HepG2 (cell line): ENCODE measurements around the gene MADD. TPM values are rescaled to one million over a fixed set of nuclear protein-coding genes. Genes with fewer than 3 reads are reported as not detected.

Experiments used
- ATAC-seq: fragments of 200-7000 bp; cut with Tn5 transposase; 3 replicates; pipeline ENCODE4 v1.9.1; 2020; ENCODE audit warnings: mild to moderate bottlenecking, moderate library complexity
- BruUV-seq: library from RNA; stranded (reverse); fragments of 400-500 nt; replicated peaks from 2 replicates; lab custom pipeline; 2021; lab: Mats Ljungman, UMichigan
- CTCF ChIA-PET: fragments of 300-600 bp; formaldehyde crosslinking; extraction: SDS; loops from one replicate; lab custom pipeline; 2021; ENCODE audit warnings: low total read pairs, inconsistent platforms, low intra/inter-chr PET ratio; lab: Yijun Ruan, JAX
- POLR2A ChIA-PET: fragments of 350-600 bp; sonication (Branson Sonifier 250); formaldehyde crosslinking; loops from one replicate; lab custom pipeline; 2020; ENCODE audit warnings: antibody characterized with exemption, inconsistent platforms; lab: Yijun Ruan, JAX
- DNase-seq: peaks from one replicate; pipeline ENCODE4 v3.0.0-alpha.2; 2015; ENCODE audit warnings: low spot score
- FAIRE-seq: peaks from 3 replicates; lab custom pipeline; 2011; peaks lifted over from hg19 to GRCh38; lab: Jason Lieb, UNC
- H2AFZ ChIP-seq: one replicate; pipeline ENCODE4 v1.6.1; 2011; ENCODE audit warnings: low read length, inconsistent platforms
- H3K27ac ChIP-seq: fragments of 300-600 bp; 3 replicates; pipeline ENCODE4 v1.8.0; 2011; ENCODE audit warnings: mixed run types, mild to moderate bottlenecking, mixed read lengths, low read length, inconsistent platforms; ENCODE audit not compliant: insufficient read depth; ENCODE audit errors: extremely low read length
- H3K27me3 ChIP-seq, 2 experiments: fragments of 200-600 bp in 1 of 2; 2 replicates in 1 of 2; 3 replicates in 1 of 2; pipeline versions ENCODE4 v1.6.0 to v1.8.0; 2011; ENCODE audit warnings: low read length in 2 of 2, mild to moderate bottlenecking in 2 of 2, moderate library complexity in 2 of 2, inconsistent platforms in 1 of 2; ENCODE audit not compliant: insufficient read depth in 2 of 2, control insufficient read depth in 1 of 2
- H3K36me3 ChIP-seq, 2 experiments: fragments of 200-600 bp in 1 of 2; replicated peaks in 1 of 2; 2 replicates in 1 of 2; 3 replicates in 1 of 2; pipeline versions ENCODE4 v1.5.1 to v1.8.0; 2011; ENCODE audit warnings: low read length in 2 of 2, inconsistent platforms in 1 of 2; ENCODE audit not compliant: insufficient read depth in 2 of 2, control insufficient read depth in 1 of 2
- H3K4me1 ChIP-seq: 2 replicates; pipeline ENCODE4 v1.5.1; 2012; ENCODE audit warnings: low read length, inconsistent platforms; ENCODE audit not compliant: insufficient read depth
- H3K4me2 ChIP-seq: 2 replicates; pipeline ENCODE4 v1.6.0; 2011; ENCODE audit warnings: low read depth, low read length, inconsistent platforms
- H3K4me3 ChIP-seq, 3 experiments: fragments of 200-600 bp in 1 of 3; sonication (generic), shearing (Covaris generic) in 1 of 3; replicated peaks in 1 of 3; 2 replicates each; pipeline ENCODE4 v1.5.1; 2011 to 2016; ENCODE audit warnings: low read length in 3 of 3, inconsistent platforms in 2 of 3, low read depth in 2 of 3, mild to moderate bottlenecking in 2 of 3, control low read depth in 1 of 3, mixed read lengths in 1 of 3; ENCODE audit not compliant: insufficient read depth in 1 of 3
- H3K79me2 ChIP-seq: one replicate; pipeline ENCODE4 v1.6.1; 2011; ENCODE audit warnings: low read length, inconsistent platforms; ENCODE audit not compliant: insufficient read depth
- H3K9ac ChIP-seq: 2 replicates; pipeline ENCODE4 v1.6.0; 2011; ENCODE audit warnings: mild to moderate bottlenecking, low read depth, low read length, inconsistent platforms; ENCODE audit not compliant: insufficient read depth
- H3K9me3 ChIP-seq: 2 replicates; pipeline ENCODE4 v1.5.1; 2012; ENCODE audit warnings: mild to moderate bottlenecking, low read length
- H4K20me1 ChIP-seq: 2 replicates; pipeline ENCODE4 v1.6.0; 2011; ENCODE audit warnings: inconsistent platforms, mild to moderate bottlenecking, low read length, moderate library complexity; ENCODE audit not compliant: insufficient read depth
- ATF4 ChIP-seq, 2 experiments: fragments of 450-650 bp in 1 of 2; sonication (generic) in 1 of 2; formaldehyde crosslinking; IDR thresholded peaks; 2 replicates each; pipeline versions ENCODE4 v1.5.0 to v1.8.0; 2020 to 2022; ENCODE audit warnings: mild to moderate bottlenecking in 1 of 2, missing genetic modification reagents in 1 of 2
- CENPT ChIP-seq: sonication (generic); formaldehyde crosslinking; IDR thresholded peaks from 2 replicates; pipeline ENCODE4 v1.8.0; 2022; ENCODE audit warnings: low read depth, mild to moderate bottlenecking, moderate library complexity, missing genetic modification reagents
- DDIT3 ChIP-seq: sonication (generic); formaldehyde crosslinking; IDR thresholded peaks from 2 replicates; pipeline ENCODE4 v1.4.0; 2020; ENCODE audit warnings: mild to moderate bottlenecking, missing genetic modification reagents
- HHEX ChIP-seq: IDR thresholded peaks from 2 replicates; pipeline ENCODE4 v1.6.1; 2016; ENCODE audit warnings: control low read depth
- KAT2B ChIP-seq: fragments of 150-350 bp; IDR thresholded peaks from 2 replicates; pipeline ENCODE4 v1.6.1; 2014; ENCODE audit warnings: low read depth, low read length, borderline replicate concordance
- NR1H2 ChIP-seq: sonication (generic); formaldehyde crosslinking; IDR thresholded peaks from 2 replicates; pipeline ENCODE4 v1.8.1; 2022; ENCODE audit warnings: low read depth, missing genetic modification reagents, borderline replicate concordance
- RARG ChIP-seq: sonication (generic); formaldehyde crosslinking; IDR thresholded peaks from 2 replicates; pipeline ENCODE4 v1.4.0; 2020; ENCODE audit warnings: low read depth, mild to moderate bottlenecking, missing genetic modification reagents
- TCF7 ChIP-seq: sonication (generic); IDR thresholded peaks from 2 replicates; pipeline ENCODE4 v1.6.1; 2016; ENCODE audit warnings: antibody characterized with exemption, low read depth
- USF2 ChIP-seq, 2 experiments: sonication (generic) in 1 of 2; formaldehyde crosslinking in 1 of 2; IDR thresholded peaks; 2 replicates each; pipeline versions ENCODE4 v1.5.1 to v1.6.1; 2011 to 2020; ENCODE audit warnings: borderline replicate concordance in 1 of 2, low read depth in 1 of 2, low read length in 1 of 2, mild to moderate bottlenecking in 1 of 2, missing genetic modification reagents in 1 of 2, moderate library complexity in 1 of 2
- ZBTB7A ChIP-seq: sonication (generic); formaldehyde crosslinking; IDR thresholded peaks from 2 replicates; pipeline ENCODE4 v1.8.0; 2022; ENCODE audit warnings: mild to moderate bottlenecking, missing genetic modification reagents
- ZNF891 ChIP-seq: sonication (generic); formaldehyde crosslinking; IDR thresholded peaks from 2 replicates; pipeline ENCODE4 v1.5.0; 2020; ENCODE audit warnings: mild to moderate bottlenecking, missing genetic modification reagents
- WGBS: methylation state at CpG from one replicate; pipeline ENCODE4 v1.1.6; 2017; ENCODE audit warnings: low lambda C conversion rate; 5-methylcytosine and 5-hydroxymethylcytosine counted together
- in situ Hi-C: cut with HindIII; loops from 2 replicates; pipeline ENCODE4 v1.10.0; 2017; ENCODE audit warnings: low pct_unique_long_range_greater_than_20kb; ENCODE audit not compliant: extremely low pct_ligation_motif_present
- intact Hi-C: fragments of 100-400 bp; cut with micrococcal nuclease; formaldehyde crosslinking; loops from one replicate; pipeline ENCODE4 v1.10.0; 2022; ENCODE audit not compliant: unreplicated experiment
- polyA plus RNA-seq, 8 experiments: library from polyadenylated mRNA; depleted of rRNA in 3 of 8; stranded (reverse) in 7 of 8; unstranded in 1 of 8; fragments of >200 nt; fragmentation: Illumina TruSeq in 4 of 8; extraction: Trizol in 4 of 8; gene quantifications; 2 replicates each; pipeline versions ENCODE4 v1.2.1 to v1.2.3, GENCODE V29; 2011 to 2016; ENCODE audit warnings: low read depth in 4 of 8, missing spikeins in 1 of 8, mixed read lengths in 1 of 8; ENCODE audit not compliant: insufficient read depth in 1 of 8
- total RNA-seq, 5 experiments: library from RNA; depleted of rRNA; stranded (reverse); fragments of >200 nt; fragmentation: Illumina TruSeq; extraction: Trizol; gene quantifications; 2 replicates each; pipeline ENCODE4 v1.2.3, GENCODE V29; 2016; ENCODE audit warnings: low read depth in 1 of 5
- TF ChIP-seq, protein P1 (sequence below): sonication (generic); formaldehyde crosslinking; IDR thresholded peaks from 2 replicates; pipeline ENCODE4 v1.5.1; 2020; ENCODE audit warnings: mild to moderate bottlenecking, missing genetic modification reagents
- TF ChIP-seq, protein P2 (sequence below): sonication (generic); formaldehyde crosslinking; IDR thresholded peaks from 2 replicates; pipeline ENCODE4 v1.5.0; 2020; ENCODE audit warnings: mild to moderate bottlenecking, missing genetic modification reagents
- TF ChIP-seq, protein P3 (sequence below): sonication (generic); formaldehyde crosslinking; IDR thresholded peaks from 2 replicates; pipeline ENCODE4 v1.4.0; 2020; ENCODE audit warnings: low read depth, mild to moderate bottlenecking, missing genetic modification reagents

The MADD gene
- total and polyA plus RNA-seq, 2 of the 13 experiments (the other 11 are each of a cell fraction or from before 2014, with no cell fraction given), result 18.0 to 29.2 TPM

DNA sequence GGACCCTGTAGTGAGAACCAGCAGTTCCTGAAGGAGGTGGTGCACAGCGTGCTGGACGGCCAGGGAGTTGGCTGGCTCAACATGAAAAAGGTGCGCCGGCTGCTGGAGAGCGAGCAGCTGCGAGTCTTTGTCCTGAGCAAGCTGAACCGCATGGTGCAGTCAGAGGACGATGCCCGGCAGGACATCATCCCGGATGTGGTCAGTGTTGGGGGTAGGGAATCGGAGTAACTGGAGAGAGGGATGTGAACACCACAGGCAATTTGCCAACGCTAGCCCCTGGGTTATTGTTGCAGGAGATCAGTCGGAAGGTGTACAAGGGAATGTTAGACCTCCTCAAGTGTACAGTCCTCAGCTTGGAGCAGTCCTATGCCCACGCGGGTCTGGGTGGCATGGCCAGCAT is 19.9 kb downstream of the MADD start:
- intact Hi-C loops, result no loop called here
- POLR2A ChIA-PET, result no interaction called here
- Histone ChIP-seq H3K9ac (no peak overlapping the region), H3K4me1 (no peaks in the 10 kb centered on the region), H2AFZ (no peak overlapping the region), H3K27ac (no peak overlapping the region), H4K20me1 (no peaks in the 10 kb centered on the region), H3K36me3 (peaks cover 39 to 76% of the 10 kb centered on the region in 2 experiments), H3K4me3 (no peak overlapping the region), H3K9me3 (no peaks in the 10 kb centered on the region), H3K27me3 (no peaks in the 10 kb centered on the region), H3K4me2 (no peak overlapping the region), H3K79me2 (no peaks in the 10 kb centered on the region)
- no TSS peak for BruUV-seq
- CTCF ChIA-PET, result no interaction called here
- in situ Hi-C loops, result no loop called here
- WGBS, result 98% methylated on average over 15 of the region's 15 CpGs
- FAIRE-seq (no peak), DNase-seq (no peak), ATAC-seq (no peak)
- TF ChIP-seq USF2 (IDR thresholded peaks at IDR 0.05; ENCODE audit: low read depth, low read length) (no peak), USF2 (CRISPR knock-in tag; IDR thresholded peaks at IDR 0.05; ENCODE audit: borderline replicate concordance) (no peak), CENPT (no peak), ZBTB7A (CRISPR knock-in tag) (no peak), ZNF891 (CRISPR knock-in tag) (no peak), RARG (CRISPR knock-in tag) (no peak), NR1H2 (no peak), ATF4 (CRISPR knock-in tag; IDR thresholded peaks at IDR 0.05) (no peak), TCF7 (no peak), HHEX (CRISPR knock-in tag) (no peak), DDIT3 (CRISPR knock-in tag) (no peak), KAT2B (no peak)
- TF ChIP-seq, protein P1, sequence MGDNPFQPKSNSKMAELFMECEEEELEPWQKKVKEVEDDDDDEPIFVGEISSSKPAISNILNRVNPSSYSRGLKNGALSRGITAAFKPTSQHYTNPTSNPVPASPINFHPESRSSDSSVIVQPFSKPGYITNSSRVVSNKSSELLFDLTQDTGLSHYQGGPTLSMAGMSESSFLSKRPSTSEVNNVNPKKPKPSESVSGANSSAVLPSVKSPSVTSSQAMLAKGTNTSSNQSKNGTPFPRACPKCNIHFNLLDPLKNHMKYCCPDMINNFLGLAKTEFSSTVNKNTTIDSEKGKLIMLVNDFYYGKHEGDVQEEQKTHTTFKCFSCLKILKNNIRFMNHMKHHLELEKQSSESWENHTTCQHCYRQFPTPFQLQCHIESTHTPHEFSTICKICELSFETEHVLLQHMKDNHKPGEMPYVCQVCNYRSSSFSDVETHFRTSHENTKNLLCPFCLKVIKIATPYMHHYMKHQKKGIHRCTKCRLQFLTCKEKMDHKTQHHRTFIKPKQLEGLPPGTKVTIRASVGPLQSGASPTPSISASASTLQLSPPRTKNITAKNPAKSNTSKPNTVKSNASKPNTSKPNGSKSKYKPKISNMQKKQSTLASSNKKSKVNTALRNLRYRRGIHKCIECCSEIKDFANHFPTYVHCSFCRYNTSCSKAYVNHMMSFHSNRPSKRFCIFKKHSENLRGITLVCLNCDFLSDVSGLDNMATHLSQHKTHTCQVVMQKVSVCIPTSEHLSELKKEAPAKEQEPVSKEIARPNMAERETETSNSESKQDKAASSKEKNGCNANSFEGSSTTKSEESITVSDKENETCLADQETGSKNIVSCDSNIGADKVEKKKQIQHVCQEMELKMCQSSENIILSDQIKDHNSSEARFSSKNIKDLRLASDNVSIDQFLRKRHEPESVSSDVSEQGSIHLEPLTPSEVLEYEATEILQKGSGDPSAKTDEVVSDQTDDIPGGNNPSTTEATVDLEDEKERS (CRISPR knock-in tag), result no peak
- TF ChIP-seq, protein P2, sequence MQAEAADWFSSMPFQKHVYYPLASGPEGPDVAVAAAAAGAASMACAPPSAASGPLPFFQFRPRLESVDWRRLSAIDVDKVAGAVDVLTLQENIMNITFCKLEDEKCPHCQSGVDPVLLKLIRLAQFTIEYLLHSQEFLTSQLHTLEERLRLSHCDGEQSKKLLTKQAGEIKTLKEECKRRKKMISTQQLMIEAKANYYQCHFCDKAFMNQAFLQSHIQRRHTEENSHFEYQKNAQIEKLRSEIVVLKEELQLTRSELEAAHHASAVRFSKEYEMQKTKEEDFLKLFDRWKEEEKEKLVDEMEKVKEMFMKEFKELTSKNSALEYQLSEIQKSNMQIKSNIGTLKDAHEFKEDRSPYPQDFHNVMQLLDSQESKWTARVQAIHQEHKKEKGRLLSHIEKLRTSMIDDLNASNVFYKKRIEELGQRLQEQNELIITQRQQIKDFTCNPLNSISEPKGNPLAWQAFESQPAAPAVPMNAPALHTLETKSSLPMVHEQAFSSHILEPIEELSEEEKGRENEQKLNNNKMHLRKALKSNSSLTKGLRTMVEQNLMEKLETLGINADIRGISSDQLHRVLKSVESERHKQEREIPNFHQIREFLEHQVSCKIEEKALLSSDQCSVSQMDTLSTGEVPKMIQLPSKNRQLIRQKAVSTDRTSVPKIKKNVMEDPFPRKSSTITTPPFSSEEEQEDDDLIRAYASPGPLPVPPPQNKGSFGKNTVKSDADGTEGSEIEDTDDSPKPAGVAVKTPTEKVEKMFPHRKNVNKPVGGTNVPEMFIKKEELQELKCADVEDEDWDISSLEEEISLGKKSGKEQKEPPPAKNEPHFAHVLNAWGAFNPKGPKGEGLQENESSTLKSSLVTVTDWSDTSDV (CRISPR knock-in tag), result no peak
- TF ChIP-seq, protein P3, sequence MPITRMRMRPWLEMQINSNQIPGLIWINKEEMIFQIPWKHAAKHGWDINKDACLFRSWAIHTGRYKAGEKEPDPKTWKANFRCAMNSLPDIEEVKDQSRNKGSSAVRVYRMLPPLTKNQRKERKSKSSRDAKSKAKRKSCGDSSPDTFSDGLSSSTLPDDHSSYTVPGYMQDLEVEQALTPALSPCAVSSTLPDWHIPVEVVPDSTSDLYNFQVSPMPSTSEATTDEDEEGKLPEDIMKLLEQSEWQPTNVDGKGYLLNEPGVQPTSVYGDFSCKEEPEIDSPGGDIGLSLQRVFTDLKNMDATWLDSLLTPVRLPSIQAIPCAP (CRISPR knock-in tag), result no peak
